Ovary (tissue), 9 donors: ENCODE measurements around the gene EMP2. TPM values are rescaled to one million over a fixed set of nuclear protein-coding genes. Genes with fewer than 3 reads are reported as not detected.

Experiments
- DNase-seq, 5 donors: peaks; one replicate each; pipeline ENCODE4 v3.0.0-alpha.2; 2019 to 2020
- H3K27ac ChIP-seq, 2 donors: fragments of 200-600 bp; one replicate each; pipeline versions ENCODE4 v1.5.1 to v1.8.0; 2019 to 2022
- H3K27me3 ChIP-seq: fragments of 200-600 bp; one replicate; pipeline ENCODE4 v1.8.0; 2022
- H3K36me3 ChIP-seq: fragments of 200-600 bp; sonication (generic); one replicate; pipeline ENCODE4 v1.5.1; 2019
- H3K4me1 ChIP-seq: one replicate; pipeline ENCODE4 v1.8.1; 2013; ENCODE audit warnings: mild to moderate bottlenecking, moderate library complexity; ENCODE audit not compliant: insufficient read depth
- H3K4me3 ChIP-seq: fragments of 200-600 bp; sonication (generic); one replicate; pipeline ENCODE4 v1.5.1; 2017
- H3K9me3 ChIP-seq, 2 donors: fragments of 200-600 bp in 1 of 2; sonication (generic) in 1 of 2; one replicate each; pipeline versions ENCODE4 v1.5.1 to v1.8.1; 2013 to 2019; ENCODE audit warnings: mild to moderate bottlenecking in 1 of 2, moderate library complexity in 1 of 2
- EP300 ChIP-seq: sonication (generic); formaldehyde crosslinking; IDR thresholded peaks from one replicate; pipeline ENCODE4 v1.6.1; 2017; ENCODE audit warnings: antibody characterized with exemption
- POLR2A ChIP-seq: fragments of 450-650 bp; IDR thresholded peaks from one replicate; pipeline ENCODE4 v1.6.1; 2017; ENCODE audit warnings: antibody characterized with exemption, mild to moderate bottlenecking, moderate library complexity
- WGBS, 3 donors: extraction: QIAGEN DNeasy Blood & Tissue Kit in 1 of 3; methylation state at CpG; one replicate each; pipeline versions ENCODE4 v1.1.5 to v1.1.7; 2013 to 2017; 5-methylcytosine and 5-hydroxymethylcytosine counted together
- intact Hi-C, 4 donors: fragments of 100-400 bp; cut with DNase I; formaldehyde crosslinking; loops; one replicate each; pipeline versions ENCODE4 v1.11.0 to v1.15.1; 2022 to 2023
- polyA plus RNA-seq, 2 donors: library from polyadenylated mRNA; stranded (reverse); fragments of 200-250 nt in 1 of 2; fragments of 350-450 nt in 1 of 2; fragmentation: Illumina TruSeq in 1 of 2; extraction: RNeasy Lipid Tissue Mini Kit (QIAGEN cat#74804) in 1 of 2; gene quantifications; one replicate each; pipeline ENCODE4 v1.2.3, GENCODE V29; 2013 to 2014
- total RNA-seq, 7 donors: library from RNA; depleted of rRNA in 2 of 7; stranded (reverse); fragments of >200 nt in 2 of 7; fragmentation: NEBNext Ultra II Directional in 3 of 7; extraction: Animal tissue kit (Norgen Biotek cat#: 25700) in 3 of 7; gene quantifications; one replicate each; pipeline versions ENCODE4 v1.1.0 to v1.2.4, GENCODE V29; 2016 to 2023
- TF ChIP-seq, protein P1 (sequence below), 3 donors: fragments of 450-650 bp in 2 of 3; fragments of 200-600 bp in 1 of 3; IDR thresholded peaks; one replicate each; pipeline versions ENCODE4 v1.5.1 to v1.8.0; 2016 to 2022; ENCODE audit warnings: antibody characterized with exemption in 3 of 3, mild to moderate bottlenecking in 1 of 3
- donor health status: DM: no; HTN: no; CAD: no; lungs with moderate emphysema.
- donor health status: DM: no; HTN: no; CAD: no.
- donor health status: Bipolar disorder and iron deficiency.
- donor health status: DM: yes; HTN: yes; CAD: no.
- donor health status: DM: no; HTN: no; CAD: no.
- donor health status: DM: yes; HTN: yes; CAD: no.

The EMP2 gene
- total and polyA plus RNA-seq, 9 donors = 38.9 to 114 (median 83.0) TPM

DNA sequence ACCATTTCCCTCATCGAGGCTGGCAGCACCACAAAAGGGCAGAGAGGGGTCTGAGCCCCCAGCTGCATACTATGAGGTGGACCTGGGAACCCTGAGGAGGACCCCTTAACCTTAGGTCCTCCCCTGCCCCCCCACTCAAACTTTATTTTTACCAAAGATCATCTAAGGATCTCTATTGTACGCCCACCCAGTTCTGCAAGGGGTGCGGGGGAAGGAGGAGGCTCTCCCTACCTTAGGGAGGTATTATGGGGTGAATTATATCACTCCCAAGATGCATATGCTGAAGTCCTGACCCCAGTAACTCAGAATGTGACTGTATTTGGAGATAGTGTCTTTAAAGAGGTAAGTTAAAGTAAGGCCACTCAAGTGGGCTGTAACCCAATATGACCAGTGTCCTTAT lies 26.8 kb upstream of the EMP2 start:
- no peaks in the 10 kb centered on the region for H3K9me3 ChIP-seq
- intact Hi-C loops = no loop called here
- no peak overlapping the region for H3K4me3 ChIP-seq
- H3K36me3 ChIP-seq = no peaks in the 10 kb centered on the region
- H3K27ac ChIP-seq = no peak overlapping the region
- TF ChIP-seq, protein P1, sequence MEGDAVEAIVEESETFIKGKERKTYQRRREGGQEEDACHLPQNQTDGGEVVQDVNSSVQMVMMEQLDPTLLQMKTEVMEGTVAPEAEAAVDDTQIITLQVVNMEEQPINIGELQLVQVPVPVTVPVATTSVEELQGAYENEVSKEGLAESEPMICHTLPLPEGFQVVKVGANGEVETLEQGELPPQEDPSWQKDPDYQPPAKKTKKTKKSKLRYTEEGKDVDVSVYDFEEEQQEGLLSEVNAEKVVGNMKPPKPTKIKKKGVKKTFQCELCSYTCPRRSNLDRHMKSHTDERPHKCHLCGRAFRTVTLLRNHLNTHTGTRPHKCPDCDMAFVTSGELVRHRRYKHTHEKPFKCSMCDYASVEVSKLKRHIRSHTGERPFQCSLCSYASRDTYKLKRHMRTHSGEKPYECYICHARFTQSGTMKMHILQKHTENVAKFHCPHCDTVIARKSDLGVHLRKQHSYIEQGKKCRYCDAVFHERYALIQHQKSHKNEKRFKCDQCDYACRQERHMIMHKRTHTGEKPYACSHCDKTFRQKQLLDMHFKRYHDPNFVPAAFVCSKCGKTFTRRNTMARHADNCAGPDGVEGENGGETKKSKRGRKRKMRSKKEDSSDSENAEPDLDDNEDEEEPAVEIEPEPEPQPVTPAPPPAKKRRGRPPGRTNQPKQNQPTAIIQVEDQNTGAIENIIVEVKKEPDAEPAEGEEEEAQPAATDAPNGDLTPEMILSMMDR (IDR thresholded peaks at IDR 0.05) = no peak
- TF ChIP-seq EP300 (no peak), POLR2A (no peak)
- H3K4me1 ChIP-seq = peaks cover 2% of the 10 kb centered on the region
- no peaks in the 10 kb centered on the region for H3K27me3 ChIP-seq
- 75 to 81% (median 77%) methylated on average over 3 of the region's 3 CpGs for WGBS, 3 donors
- no peak for DNase-seq

DNA sequence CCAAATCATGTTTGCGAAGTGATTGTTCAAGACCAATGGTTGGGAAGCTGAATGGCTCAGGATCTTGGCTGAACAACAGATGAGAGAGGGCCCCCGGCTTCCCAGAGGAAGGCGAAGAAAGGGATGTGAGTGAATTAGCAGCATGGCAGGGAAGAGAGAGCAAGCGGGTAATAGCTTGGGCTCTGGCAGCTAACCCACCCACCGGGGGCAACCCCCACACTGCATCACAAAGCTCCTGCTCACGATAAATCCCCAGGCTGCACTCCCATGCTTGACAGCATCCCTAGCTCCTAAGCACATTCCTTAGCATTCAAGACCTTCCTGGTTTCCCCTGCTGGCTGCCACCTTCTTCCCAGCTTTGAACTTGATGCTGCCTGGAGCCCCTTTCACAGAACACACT lies 26.2 kb upstream of the EMP2 start:
- TF ChIP-seq EP300 (no peak), POLR2A (no peak)
- TF ChIP-seq, protein P1 (IDR thresholded peaks at IDR 0.05) = no peak
- Histone ChIP-seq H3K27me3 (no peaks in the 10 kb centered on the region), H3K36me3 (no peaks in the 10 kb centered on the region), H3K4me1 (peaks cover 2% of the 10 kb centered on the region), H3K27ac (no peak overlapping the region), H3K4me3 (no peak overlapping the region), H3K9me3 (no peaks in the 10 kb centered on the region)
- WGBS, 3 donors = 67 to 76% (median 73%) methylated on average over 6 of the region's 6 CpGs
- intact Hi-C loops = no loop called here
- DNase-seq = no peak

DNA sequence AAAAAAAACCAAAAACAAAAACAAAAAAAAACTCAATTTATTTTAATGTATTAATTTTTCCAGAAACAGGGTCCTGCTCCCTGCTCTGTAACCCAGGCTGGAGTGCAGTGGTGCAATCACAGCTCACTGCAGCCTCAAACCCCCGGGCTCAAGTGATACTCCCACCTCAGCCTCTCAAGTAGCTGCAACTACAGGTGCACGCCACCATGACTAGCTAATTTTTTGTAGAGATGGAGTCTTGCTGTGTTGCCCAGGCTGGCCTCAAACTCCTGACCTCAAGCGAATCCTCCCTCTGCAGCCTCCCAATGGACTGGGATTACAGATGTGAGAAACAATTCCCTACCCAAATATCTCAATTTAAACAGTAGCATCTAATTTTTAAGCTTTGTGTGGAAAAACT lies 25.2 kb upstream of the EMP2 start:
- no peaks in the 10 kb centered on the region for H3K27me3 ChIP-seq
- 87 to 93% (median 90%) methylated on average over 3 of the region's 3 CpGs for WGBS, 3 donors
- TF ChIP-seq EP300 (no peak), POLR2A (no peak)
- TF ChIP-seq, protein P1 (IDR thresholded peaks at IDR 0.05) = no peak
- no peaks in the 10 kb centered on the region for H3K9me3 ChIP-seq
- intact Hi-C loops = no loop called here
- no peak for DNase-seq
- H3K36me3 ChIP-seq = no peaks in the 10 kb centered on the region
- no peak overlapping the region for H3K4me3 ChIP-seq
- H3K27ac ChIP-seq = no peak overlapping the region
- H3K4me1 ChIP-seq = peaks cover 2% of the 10 kb centered on the region

DNA sequence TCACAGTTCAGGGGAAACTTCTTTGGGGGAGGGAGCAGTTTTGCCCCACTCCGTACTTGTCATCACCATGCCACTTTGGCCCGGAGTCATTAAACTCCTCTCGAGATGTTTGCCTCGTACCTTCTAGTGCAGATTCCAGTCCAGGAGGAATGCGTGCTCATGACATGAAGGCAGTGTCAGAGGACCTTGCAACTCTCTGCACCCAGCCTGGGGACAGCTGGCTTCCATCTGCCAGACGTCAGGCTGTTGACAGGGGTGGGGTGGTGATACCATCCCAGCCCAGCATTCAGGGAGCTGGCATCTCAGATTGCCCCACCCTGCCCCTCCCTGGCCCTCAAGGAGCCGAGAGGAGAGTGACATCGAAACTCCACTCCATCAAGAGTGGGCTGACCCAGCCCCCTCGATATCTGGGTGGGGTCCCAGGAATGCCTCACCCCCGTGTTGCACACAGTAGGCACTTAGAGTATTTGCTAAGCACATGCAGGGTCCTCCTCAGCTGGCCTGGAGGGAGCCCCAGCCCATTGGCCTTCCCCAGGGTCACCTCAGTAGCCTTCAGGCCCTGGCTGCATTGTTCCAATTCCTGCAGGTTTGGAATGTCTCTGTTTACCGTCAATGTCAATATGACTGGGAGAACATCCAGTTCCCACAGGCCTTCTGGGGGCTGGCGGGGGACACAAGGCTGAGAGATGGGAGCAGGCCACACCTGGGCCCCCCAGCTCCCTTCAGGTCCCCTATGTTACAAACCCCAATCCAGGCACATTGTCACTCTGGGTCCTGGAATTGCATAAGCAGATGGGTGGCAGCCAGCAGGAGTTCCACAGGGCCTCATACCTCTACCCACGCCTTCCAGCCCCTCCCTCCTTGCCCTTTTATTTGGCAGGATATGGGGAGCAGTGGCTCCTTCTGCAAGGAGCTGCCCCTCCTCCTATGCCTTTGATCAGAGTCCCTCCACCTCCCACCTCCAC lies 21.3 kb upstream of the EMP2 start:
- intact Hi-C loops = no loop called here
- H3K4me1 ChIP-seq = no peaks in the 10 kb centered on the region
- H3K27me3 ChIP-seq = no peaks in the 10 kb centered on the region
- 51 to 61% (median 59%) methylated on average over 13 of the region's 13 CpGs for WGBS, 3 donors
- H3K9me3 ChIP-seq = no peaks in the 10 kb centered on the region
- DNase-seq = no peak
- no peak overlapping the region for H3K27ac ChIP-seq
- no peak overlapping the region for H3K4me3 ChIP-seq
- H3K36me3 ChIP-seq = no peaks in the 10 kb centered on the region
- TF ChIP-seq, protein P1 (IDR thresholded peaks at IDR 0.05) = no peak
- no peak for TF ChIP-seq EP300
- no peak for TF ChIP-seq POLR2A
